ENCODE results near the gene RIPK1.
"Not testable (repeated sequence)": the region's sequence is repeated elsewhere in the genome, so short reads cannot be mapped to it uniquely, and the experiment has no call there.

RIPK1 gene

DNA sequence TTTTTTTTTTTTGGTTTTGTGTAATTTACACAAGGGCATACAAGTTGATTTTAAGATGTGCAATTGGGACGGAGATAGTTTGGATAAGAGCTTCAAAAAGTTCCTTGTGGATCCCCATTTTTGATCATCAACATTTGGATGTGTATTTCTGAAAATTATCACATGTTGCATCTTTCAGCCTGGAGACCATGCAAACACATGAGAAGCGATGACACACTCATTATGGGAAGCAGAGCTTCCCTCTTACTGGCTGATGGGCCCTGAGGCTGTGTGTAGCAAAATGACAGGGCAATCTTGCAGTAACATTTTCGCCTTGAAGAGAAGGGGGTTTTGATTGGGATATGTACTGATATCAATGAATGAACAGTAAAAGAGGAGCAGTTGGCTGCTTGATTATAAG lies 22.0 kb upstream of the RIPK1 start:
- no peak for DNase-seq

DNA sequence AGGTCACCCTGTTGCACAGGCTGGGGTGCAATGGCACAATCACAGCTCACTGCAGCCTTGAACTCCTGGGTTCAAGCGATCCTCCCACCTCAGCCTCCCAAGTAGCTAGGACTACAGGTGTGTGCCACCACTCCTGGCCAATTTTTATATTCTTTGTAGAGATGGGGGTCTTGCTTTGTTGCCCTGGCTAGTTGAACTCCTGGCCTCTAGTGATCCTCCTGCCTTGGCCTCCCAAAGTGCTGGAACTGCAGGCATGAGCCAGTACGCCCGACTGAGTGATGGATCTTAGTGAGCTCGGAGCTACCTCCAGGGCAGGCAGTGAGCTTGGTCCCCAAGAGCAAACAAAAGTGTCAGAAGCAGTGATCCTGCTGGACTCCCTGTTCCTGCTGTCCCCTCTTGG lies 20.3 kb upstream of the RIPK1 start:
- not testable (repeated sequence) for DNase-seq

DNA sequence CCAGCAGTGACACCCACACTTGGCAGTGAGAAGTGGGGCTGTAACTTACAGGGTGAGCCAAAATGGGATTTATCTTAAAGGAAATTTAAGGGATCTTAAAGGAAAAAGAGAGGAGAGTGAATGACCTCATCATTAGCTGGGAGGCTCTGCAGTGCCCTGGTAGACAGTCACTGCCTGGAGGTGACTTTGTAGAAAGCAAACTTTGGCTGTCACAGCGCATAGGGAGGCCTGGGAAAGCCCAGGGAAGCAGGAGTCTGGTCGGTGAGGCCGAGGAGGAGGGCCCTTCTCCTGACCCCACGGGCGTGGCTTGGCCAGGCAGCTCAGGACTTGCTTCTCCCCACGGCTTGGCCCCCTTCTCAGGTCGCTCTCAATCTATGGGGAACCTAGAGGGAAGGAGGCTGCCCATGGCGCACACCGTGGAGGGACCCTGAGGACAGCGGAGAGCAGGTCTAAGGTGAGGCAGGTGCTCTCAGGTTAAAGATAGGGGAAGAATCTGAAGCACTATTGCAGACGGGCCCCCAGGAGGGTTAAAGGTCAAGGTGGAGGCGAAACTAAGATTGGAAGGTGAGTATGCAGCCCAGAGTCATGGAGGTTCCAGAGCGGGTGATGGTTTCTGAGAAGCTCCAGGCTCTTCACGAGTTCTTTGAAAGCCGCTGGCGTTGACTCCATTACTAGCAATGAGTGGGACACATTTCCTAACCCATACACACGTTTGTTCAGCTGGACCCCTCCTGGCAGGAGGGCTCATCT lies 15.6 kb upstream of the RIPK1 start:
- DNase-seq = no peak

DNA sequence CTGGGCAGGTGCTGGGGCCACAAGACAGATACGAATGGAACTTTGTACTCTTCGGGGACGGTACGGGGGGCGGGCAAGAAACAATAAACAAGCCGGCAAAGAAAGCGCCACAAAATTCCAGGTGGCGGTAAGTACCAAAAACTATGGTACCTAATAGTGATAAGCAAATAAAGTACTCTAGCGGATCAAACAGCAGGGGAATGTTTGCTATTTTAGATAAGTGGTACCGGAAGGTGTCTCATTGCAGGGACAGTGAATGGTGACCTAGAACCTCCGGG lies 15.1 kb upstream of the RIPK1 start:
- no peak for DNase-seq

DNA sequence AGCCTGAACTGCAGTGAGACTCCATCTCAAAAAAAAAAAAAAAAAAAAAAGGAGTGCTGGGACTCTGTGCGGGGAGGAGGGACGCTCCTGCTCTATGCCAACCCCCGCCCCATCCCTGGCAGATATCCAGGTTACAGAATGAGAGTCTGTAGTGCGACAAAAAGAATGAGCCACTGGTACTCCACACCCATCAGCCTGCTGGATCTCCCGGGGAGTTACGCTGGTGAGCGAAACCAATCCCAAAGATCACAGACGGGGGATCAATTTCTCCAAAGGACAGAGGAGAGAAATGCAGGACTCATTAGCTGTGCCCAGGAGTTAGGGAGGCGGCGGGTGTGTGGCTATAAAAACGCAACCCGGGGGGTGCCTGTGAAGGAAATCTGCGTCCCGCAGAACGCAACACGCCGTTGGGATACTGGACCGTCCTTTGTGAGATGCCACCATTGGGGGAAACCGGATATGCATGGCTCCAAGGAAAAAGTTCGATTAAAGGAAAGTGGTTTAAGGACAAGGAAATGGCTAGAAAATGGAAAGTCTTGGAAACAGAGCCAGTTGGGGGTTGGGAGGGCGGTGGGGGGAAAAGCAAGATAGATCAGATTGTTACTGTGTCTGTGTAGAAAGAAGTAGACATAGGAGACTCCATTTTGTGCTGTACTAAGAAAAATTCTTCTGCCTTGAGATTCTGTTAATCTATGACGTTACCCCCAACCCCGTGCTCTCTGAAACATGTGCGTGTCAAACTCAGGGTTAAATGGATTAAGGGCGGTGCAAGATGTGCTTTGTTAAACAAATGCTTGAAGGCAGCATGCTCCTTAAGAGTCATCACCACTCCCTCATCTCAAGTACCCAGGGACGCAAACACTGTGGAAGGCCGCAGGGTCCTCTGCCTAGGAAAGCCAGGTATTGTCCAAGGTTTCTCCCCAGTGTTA lies 13.8 kb upstream of the RIPK1 start:
- DNase-seq = peak; percentile 3

DNA sequence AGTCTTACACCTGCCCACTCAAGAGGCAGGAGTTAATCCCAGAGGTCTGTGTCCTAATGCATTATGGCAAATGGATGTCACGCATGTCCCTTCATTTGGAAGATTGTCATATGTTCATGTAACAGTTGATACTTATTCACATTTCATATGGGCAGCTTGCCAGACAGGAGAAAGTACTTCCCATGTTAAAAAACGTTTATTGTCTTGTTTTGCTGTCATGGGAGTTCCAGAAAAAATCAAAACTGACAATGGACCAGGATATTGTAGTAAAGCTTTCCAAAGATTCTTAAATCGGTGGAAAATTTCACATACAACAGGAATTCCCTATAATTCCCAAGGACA lies 13.2 kb upstream of the RIPK1 start:
- not testable (repeated sequence) for DNase-seq

DNA sequence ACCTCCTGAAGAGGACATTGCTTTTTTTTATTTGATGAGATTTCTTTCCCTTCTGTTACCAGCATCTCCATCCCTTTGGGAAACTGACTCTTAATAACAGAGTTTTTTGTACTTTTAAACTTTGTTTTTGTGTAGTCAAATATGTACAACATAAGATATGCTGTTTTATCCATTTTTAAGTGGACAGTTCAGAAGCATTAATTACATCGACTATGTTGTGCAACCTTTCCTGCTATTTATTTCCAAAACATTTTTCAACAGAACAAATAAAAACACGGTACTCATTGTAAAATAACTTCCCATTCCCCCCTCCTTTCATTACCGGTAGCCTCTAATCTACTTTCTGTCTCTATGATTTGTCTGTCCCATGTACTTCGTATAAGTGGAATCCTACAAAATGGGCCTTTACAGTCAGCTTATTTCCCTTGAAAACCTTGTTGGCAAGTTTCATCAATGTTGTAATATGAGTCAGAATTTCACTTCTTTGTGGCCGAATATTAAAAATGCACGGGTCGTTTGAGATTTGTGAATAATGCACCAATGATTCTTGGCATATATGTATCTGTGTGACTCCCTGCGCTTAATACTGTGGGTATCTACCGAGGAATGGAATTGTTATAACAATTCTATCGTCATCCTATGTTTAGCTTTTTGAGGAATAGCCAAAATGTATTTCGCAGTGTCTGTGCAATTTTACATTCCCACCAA lies 11.1 kb upstream of the RIPK1 start:
- no peak for DNase-seq

DNA sequence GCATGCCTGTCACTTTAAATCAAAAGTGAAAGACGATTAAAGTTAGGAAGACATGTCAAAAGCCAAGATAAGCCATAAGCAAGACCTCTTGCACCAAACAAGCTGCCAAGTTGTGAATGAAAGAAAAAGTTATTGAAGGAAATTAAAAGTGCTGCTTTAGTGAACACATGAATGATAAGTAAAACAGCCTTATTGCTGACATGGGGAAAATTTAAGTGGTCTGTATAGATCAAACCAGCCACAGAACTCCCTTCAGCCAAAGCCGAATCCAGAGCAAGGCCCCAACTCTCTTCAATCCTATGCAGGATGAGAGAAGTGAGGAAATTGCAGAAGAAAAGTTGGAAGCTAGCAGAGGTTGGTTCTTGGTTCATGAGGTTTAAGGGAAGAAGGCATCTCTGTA lies 9.3 kb upstream of the RIPK1 start:
- DNase-seq = no peak

DNA sequence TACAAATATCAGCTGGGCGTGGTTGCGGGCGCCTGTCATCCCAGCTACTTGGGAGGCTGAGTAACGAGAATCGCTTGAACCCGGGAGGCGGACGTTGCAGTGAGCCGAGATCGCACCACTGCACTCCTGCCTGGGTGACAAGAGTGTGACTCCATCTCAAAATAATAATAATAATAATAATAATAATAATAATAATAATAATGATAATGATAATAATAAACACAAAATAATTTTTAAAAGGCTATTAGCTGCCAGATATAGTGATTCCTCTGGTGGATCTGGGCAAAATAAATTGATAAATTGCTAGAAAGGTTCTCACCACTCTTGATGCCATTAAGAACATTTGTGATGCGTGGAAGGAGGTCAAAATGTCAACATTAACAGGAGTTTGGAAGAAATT lies 8.2 kb upstream of the RIPK1 start:
- DNase-seq = not testable (repeated sequence)

DNA sequence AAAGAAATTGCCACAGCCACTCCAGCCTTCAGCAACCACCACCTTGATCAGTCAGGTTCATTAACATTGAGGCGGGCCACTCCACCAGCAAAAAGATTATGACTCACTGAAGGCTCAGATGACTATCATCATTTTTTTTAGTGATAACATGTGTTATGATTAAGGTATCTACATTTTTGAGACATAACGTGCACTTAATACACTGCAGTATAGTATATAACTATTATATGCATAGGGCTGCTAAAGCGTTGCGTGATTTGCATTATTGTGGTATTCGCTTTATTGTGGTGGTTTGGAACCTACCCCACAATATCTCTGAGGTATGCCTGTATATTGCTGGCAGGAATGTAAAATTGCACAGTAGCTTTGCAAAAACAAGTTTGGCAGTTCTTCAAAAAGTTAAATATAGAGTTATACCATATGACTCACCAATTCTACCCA lies 6.8 kb upstream of the RIPK1 start:
- no peak for DNase-seq

DNA sequence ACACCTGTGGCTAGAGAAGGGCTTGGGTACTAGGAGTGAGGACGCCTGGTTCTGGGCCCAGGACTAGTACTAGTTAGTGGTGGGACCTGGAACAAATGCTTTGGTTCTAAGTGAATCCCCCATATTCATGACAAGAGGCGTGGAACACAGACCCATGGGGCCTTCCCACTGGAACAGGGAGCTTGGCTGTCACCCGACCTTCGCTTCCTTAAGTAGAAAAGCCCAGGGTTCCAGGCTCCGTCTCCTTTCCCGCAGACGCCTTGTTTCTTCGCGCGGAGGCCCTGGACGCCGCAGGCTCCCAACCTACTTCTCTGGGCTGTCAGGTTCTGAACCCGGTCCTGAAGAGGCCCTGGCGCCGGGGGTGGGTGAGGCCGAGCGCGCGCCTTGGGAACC lies 5.0 kb upstream of the RIPK1 start:
- not testable (repeated sequence) for DNase-seq

DNA sequence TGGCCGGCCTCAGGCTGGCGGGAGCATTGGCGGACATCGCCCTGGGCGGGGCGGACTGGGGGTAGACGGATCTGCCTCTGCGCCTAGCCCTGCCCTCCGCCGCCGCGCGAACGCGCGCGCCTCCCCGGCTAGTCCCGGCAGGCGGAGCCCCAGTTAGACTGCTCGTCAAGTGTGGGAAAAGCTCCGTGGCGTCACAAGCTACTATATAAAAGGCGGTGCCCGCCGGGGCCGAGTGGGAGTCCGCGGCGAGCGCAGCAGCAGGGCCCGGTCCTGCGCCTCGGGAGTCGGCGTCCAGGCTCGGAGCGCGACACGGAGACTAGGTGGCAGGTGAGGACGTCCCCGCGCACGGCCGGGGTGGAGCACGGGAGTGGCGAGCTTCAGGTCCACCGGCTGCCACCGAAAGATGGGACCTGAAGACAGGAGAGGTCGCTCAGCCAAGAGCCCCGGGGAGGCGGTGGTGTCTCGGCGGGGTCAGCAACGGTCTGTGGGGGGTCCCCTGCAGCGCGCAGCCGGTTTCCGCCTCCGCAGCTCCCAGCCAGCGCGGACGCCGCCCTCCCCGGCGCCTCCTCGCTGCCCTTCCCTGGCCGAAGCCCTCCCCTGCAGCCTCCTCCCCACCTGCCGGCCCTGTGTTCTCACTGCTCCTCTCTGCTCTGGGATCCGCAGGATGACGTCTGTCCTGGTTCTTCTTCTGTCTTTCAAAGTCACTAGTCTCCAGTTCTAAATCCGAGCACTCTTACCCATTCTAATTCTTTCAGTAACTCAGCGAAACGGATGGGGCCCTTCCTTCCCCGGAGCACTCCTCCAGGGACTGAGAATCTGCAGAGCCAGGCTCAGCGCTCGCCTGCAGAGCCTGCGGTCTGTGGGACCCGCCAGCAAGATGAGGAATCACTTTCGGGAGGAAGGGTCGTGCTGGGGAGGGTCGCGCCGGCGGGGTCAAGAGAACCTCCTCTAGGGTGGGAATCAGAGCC lies 4.3 kb upstream of the RIPK1 start:
- peak; percentile 86 for DNase-seq

DNA sequence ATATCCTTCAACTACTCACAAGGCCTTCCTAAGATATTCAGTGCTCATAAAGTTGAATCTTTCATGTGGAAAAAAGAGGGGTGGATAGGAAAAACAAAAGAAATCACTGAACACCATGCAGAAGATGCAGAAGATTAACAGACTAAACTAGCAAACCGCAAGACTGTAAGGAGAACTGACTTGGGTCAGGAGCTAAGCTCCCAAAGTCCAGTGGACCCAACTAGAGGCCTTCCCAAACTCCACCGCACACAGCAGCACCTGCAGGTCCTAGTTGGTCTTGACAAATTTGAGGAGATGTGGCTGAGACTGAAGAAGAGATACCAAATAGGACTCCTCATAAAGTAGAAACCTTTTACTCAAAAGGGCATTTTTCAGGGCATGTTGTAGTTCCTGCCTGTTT lies 3.3 kb downstream of the RIPK1 start:
- no peak for DNase-seq

DNA sequence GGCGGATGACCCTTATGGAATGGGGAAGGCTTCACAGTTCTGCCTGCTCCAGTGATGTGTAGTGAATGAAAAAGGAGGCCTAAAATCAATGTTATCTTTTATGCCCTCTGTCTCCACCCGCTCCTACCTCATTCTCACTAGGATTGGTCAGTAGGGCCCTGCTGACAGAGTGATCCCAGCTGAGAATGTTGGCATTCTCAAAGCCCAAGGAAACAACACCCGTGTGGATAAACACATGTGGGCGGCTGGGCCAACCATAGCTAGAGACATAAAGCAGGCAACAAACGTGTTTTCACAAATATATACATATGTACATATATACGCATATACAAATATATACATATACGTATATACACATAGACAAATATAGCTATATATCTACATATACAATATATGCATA lies 4.5 kb downstream of the RIPK1 start:
- DNase-seq = no peak

DNA sequence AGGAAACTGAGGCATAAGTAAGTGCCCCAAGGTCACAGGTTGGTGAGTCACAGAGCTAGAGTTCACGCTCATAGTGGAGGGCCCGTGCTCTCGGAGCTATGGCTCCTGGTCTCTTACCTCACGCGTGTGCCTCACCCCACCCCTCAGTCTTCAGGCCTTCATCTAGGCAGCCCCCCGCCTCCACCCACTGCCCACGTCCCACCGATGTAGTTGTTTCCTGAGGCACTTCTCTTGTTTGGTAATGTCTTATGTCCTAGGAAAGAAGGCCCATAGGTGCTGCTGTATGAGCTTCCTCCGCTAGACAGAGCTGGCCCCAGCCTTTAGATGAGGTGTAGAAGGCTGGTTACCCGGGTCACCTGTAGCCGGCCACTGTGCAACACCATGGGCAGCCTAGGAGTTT lies 5.1 kb downstream of the RIPK1 start:
- DNase-seq = no peak

DNA sequence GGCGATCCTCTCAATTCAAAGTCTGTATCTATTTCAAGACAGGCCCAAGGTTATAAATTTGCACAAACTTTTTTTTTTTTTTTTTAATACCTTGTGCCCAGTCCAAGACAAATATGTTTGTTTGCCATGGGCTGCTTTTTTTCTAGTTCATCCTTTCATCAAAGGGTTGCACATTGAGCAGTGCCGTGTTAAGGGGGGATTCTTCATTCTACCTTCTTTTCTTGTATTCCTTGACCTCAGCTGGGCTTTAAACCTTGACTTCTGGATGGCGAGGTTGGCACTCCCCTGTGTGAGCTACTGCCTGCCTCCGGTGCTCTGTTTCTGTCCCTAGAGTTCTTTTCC lies 7.4 kb downstream of the RIPK1 start:
- no peak for DNase-seq

DNA sequence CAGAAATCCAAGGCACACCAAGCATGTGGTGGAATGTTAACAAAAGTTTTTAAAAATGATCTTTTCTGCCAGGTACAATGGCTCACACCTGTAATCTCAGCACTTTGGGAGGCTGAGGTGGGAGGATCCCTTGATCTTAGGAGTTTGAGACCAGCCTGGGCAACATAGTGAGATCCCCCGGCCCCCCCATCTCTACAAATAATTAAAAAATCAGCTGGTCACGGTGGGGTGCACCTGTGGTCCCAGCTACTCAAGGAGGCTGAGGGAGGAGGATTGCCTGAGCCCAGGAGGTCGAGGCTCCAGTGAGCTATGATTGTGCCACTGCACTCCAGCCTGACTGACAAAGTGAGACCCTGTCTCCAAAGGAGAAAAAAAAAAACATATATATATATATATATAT lies 8.0 kb downstream of the RIPK1 start:
- DNase-seq = no peak

DNA sequence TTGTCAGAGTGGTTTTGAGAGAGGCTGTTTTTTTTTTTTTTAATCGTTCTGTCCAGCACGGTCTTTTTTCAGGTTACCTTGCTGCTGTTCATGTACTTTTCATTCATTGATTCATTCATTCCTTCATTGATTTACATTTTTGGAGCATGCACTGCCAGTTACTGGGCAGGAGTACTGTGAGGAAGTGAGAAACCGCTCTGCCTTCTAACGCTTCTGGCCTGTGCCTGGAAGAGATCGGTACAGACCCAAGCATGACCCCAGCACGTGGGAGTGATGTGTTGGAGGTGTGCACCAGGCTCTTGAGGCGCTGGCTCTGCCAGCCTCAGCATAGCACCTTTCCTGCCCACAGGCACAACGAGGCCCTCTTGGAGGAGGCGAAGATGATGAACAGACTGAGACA lies 9.1 kb downstream of the RIPK1 start:
- DNase-seq = no peak

DNA sequence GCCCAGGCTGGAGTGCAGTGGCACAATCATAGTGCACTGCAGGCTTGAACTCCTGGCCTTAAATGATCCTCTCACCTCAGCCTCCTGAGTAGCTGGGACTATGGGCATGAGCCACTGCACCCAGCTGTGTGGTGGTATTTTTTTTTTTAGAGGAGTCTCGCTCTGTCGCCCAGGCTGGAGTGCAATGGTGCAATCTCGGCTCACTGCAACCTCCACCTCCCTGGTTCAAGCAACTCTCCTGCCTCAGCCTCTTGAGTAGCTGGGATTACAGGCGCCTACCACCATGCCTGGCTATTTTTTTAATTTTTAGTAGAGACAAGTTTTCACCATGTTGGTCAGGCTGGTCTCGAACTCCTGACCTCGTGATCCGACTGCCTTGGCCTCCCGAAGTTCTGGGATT lies 10.7 kb downstream of the RIPK1 start:
- DNase-seq = not testable (repeated sequence)

DNA sequence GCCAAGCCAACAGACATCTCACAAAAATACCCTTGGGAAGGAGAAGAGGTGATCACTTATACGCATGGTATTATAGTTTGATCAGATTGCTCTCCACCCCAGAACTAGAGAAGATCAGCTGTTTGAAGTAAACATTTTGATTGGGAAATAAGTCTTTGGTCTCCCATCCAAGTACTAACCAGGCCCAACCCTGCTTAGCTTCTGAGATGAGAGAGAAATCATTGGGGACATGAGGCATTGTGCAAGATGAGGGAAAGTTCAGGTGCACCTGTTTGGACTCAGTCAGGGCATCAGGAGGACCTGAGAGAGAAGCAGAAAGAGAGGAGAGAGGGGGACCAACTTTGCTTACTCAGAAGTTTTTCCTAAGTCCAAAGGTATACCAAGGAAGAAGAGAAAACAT lies 11.4 kb downstream of the RIPK1 start:
- no peak for DNase-seq

DNA sequence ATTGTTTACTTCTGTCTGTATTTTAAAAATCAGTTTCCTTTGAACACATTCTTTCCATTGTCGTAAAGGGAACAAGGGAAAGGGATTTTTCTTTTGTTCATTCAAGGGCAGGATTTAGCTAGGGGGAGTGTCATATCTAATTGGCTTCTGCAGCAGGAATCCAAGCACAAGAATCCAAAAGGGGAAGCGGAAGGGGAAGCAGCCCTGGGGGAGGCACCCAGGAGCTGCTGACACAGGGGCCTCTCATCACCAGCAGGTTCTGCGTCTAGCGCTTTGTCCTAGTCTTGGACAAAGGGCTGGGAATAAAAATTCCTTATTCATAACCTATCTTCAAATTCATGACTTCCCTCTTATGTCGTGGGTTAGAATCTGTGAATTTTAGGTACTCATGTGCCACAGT lies 13.7 kb downstream of the RIPK1 start:
- DNase-seq = no peak

DNA sequence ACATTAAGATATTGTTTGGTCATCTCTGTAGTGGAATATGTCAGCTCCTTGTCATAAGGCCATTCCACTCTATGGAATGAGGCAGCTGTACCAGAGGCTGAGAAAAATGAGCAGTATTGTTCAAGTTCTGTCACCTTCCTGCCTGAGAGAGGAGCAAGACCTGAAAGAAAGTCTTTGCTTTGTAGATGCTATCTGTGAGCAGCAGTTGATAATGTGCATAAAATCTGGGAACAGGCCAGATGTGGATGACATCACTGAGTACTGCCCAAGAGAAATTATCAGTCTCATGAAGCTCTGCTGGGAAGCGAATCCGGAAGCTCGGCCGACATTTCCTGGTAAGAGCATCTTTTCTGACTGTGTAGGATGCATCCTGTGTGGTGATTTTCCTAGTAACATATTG lies 16.8 kb downstream of the RIPK1 start:
- no peak for DNase-seq

All from midbrain (tissue), 1 donor.